Inflammatory macrophage (primary cell): Measurements from ENCODE around the gene L3MBTL4.
"Not testable (repeated sequence)": the region's sequence is repeated elsewhere in the genome, so short reads cannot be mapped to it uniquely, and the experiment has no call there.

Experiments
- DNase-seq, 2 donors: peaks; one replicate each; pipeline ENCODE4 v3.0.0-alpha.2; 2020 to 2022

L3MBTL4 gene

GRCh38 chr18:6088432-6088831 lies 326.3 kb downstream of the L3MBTL4 start:
- no peak for DNase-seq

GRCh38 chr18:6086731-6087130 lies 328.0 kb downstream of the L3MBTL4 start:
- DNase-seq: no peak

GRCh38 chr18:6079406-6079805 lies 335.3 kb downstream of the L3MBTL4 start:
- no peak for DNase-seq

- DNase-seq: no peak
These were observed 335.8 kb downstream of the L3MBTL4 start for GRCh38 chr18:6078877-6079276.

GRCh38 chr18:6072423-6072822 lies 342.3 kb downstream of the L3MBTL4 start:
- DNase-seq: not testable (repeated sequence)

GRCh38 chr18:6069539-6069938 lies 345.2 kb downstream of the L3MBTL4 start:
- no peak for DNase-seq

GRCh38 chr18:6069103-6069502 lies 345.6 kb downstream of the L3MBTL4 start:
- DNase-seq: no peak

- no peak for DNase-seq
These were observed 354.6 kb downstream of the L3MBTL4 start for GRCh38 chr18:6060149-6060548.

GRCh38 chr18:6059551-6059950 lies 355.2 kb downstream of the L3MBTL4 start:
- DNase-seq: no peak

- DNase-seq: no peak
These were observed 355.8 kb downstream of the L3MBTL4 start for GRCh38 chr18:6058941-6059340.

- no peak for DNase-seq
These were observed 357.1 kb downstream of the L3MBTL4 start for GRCh38 chr18:6057604-6058003.

GRCh38 chr18:6056171-6056910 lies 358.4 kb downstream of the L3MBTL4 start:
- DNase-seq: no peak

- no peak for DNase-seq
These were observed 359.0 kb downstream of the L3MBTL4 start for GRCh38 chr18:6055711-6056110.

GRCh38 chr18:6054256-6054842 lies 360.4 kb downstream of the L3MBTL4 start:
- no peak for DNase-seq

- no peak for DNase-seq
These were observed 362.2 kb downstream of the L3MBTL4 start for GRCh38 chr18:6052449-6052913.

- not testable (repeated sequence) for DNase-seq
These were observed 367.1 kb downstream of the L3MBTL4 start for GRCh38 chr18:6047596-6047995.

- no peak for DNase-seq
These were observed 369.9 kb downstream of the L3MBTL4 start for GRCh38 chr18:6044773-6045172.

GRCh38 chr18:6044319-6044718 lies 370.4 kb downstream of the L3MBTL4 start:
- no peak for DNase-seq

GRCh38 chr18:6039055-6039454 lies 375.7 kb downstream of the L3MBTL4 start:
- DNase-seq: no peak

GRCh38 chr18:6031442-6031841 lies 383.3 kb downstream of the L3MBTL4 start:
- DNase-seq: no peak

- no peak for DNase-seq
These were observed 383.7 kb downstream of the L3MBTL4 start for GRCh38 chr18:6031002-6031401.

- no peak for DNase-seq
These were observed 389.9 kb downstream of the L3MBTL4 start for GRCh38 chr18:6024745-6025248.

- DNase-seq: no peak
These were observed 391.2 kb downstream of the L3MBTL4 start for GRCh38 chr18:6023551-6023950.

- no peak for DNase-seq
These were observed 391.9 kb downstream of the L3MBTL4 start for GRCh38 chr18:6022845-6023244.
